ENCODE data around the gene PHOSPHO2.
"Not testable (repeated sequence)": the region's sequence is repeated elsewhere in the genome, so short reads cannot be mapped to it uniquely, and the experiment has no call there.

The PHOSPHO2 gene

DNA sequence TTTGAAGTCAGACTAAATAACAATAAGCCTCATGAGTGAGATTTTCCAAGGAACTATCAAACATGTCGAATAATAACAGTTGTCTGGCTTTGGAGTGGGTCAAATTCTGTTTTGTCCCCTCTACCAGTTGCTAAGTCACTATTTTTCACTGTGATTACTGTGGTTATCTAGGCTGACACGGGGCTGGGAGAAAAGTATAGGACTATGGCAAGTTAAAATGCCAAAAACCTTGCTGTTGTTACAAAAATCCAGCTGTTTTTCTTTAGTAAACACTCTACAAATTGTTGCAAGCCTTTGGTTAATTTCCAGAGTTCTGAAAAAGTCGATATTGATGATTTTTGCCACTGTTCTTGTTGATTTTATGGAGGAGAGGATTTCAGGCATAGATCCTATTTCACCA lies 1.6 kb upstream of the PHOSPHO2 start:
- DNase-seq (ENCODE audit: low spot score), result no peak
- in situ Hi-C loops (cut with MboI; ENCODE audit: low pct_unique_long_range_greater_than_20kb, low sequenced_read_pairs, unreplicated experiment), result no loop called here
- TF ChIP-seq, protein P1, sequence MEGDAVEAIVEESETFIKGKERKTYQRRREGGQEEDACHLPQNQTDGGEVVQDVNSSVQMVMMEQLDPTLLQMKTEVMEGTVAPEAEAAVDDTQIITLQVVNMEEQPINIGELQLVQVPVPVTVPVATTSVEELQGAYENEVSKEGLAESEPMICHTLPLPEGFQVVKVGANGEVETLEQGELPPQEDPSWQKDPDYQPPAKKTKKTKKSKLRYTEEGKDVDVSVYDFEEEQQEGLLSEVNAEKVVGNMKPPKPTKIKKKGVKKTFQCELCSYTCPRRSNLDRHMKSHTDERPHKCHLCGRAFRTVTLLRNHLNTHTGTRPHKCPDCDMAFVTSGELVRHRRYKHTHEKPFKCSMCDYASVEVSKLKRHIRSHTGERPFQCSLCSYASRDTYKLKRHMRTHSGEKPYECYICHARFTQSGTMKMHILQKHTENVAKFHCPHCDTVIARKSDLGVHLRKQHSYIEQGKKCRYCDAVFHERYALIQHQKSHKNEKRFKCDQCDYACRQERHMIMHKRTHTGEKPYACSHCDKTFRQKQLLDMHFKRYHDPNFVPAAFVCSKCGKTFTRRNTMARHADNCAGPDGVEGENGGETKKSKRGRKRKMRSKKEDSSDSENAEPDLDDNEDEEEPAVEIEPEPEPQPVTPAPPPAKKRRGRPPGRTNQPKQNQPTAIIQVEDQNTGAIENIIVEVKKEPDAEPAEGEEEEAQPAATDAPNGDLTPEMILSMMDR (IDR thresholded peaks at IDR 0.05; ENCODE audit: extremely low read depth, insufficient read depth, missing control alignments), result no peak

DNA sequence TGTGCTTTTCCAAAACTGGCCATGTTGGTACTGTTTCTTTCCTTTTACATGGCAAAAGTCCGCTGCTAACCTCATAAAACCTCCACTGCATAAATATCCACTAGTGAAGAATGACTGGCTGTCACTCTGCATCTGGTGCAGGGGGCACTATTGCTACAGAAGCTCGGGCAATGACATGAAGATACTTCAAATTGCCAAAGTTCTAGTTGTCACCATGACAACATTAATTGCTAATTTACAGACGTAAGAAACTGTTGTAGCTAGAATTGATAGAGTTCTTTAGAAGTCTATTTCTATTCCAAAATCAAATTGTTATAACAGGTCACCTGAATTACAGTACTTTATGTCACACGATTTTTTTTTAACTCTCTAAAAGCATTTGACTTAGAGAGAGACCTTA lies 909 bp upstream of the PHOSPHO2 start:
- TF ChIP-seq, protein P1 (IDR thresholded peaks at IDR 0.05; ENCODE audit: extremely low read depth, insufficient read depth, missing control alignments), result peak; percentile 25
- DNase-seq (ENCODE audit: low spot score), result no peak
- in situ Hi-C loops (cut with MboI; ENCODE audit: low pct_unique_long_range_greater_than_20kb, low sequenced_read_pairs, unreplicated experiment), result no loop called here

DNA sequence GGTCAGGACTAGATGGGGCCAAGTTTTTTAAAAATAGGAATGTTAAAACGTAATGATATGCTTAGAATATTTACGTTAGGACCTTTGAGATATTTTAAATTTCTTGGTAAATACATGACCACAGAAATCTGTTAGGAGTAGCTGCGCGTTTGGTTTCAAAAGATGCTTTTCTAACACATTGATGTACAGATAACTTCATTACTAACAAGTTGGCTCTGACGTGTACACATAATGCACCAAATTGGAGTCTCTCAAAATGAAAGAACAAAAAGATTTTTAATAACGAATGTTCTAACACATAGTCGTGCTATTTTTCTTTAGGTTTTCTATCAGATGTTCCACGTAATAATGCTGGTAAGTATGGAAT lies 608 bp downstream of the PHOSPHO2 start:
- in situ Hi-C loops (cut with MboI; ENCODE audit: low pct_unique_long_range_greater_than_20kb, low sequenced_read_pairs, unreplicated experiment), result no loop called here
- no peak for DNase-seq (ENCODE audit: low spot score)
- TF ChIP-seq, protein P1 (IDR thresholded peaks at IDR 0.05; ENCODE audit: extremely low read depth, insufficient read depth, missing control alignments), result no peak

DNA sequence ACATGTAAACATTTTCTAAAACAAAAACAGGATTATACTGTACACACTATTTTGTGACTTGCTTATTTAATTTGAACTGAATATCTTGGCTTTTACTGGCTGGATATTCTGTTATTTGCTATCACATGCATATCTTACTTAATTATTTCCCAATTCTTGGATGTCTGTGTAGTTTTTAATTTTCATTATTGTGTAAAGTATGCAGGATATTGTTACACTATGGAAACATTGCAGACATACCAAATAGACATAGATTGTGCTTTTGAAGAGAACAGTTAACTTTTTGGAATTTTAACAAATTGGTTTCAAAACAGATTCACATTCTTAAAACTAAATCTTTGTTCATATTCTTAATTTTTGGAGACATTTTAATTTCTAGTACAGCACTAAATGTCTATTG lies 2.1 kb downstream of the PHOSPHO2 start:
- TF ChIP-seq, protein P1 (IDR thresholded peaks at IDR 0.05; ENCODE audit: extremely low read depth, insufficient read depth, missing control alignments), result no peak
- no peak for DNase-seq (ENCODE audit: low spot score)
- in situ Hi-C loops (cut with MboI; ENCODE audit: low pct_unique_long_range_greater_than_20kb, low sequenced_read_pairs, unreplicated experiment), result no loop called here

DNA sequence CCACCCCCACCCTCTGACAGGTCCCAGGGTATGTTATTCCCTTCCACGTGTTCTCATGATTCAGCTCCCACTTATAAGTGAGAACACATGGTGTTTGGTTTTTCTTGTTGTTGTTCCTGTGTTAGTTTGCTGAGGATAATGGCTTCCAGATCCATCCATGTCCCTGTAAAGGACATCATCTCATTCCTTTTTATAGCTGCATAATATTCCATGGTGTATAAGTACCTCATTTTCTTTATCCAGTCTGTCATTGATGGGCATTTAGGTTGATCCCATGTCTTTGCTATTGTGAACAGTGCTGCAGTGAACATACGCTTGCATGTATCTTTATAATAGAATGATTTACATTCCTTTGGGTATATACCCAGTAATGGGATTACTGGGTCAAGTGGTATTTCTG lies 4.9 kb downstream of the PHOSPHO2 start:
- DNase-seq (ENCODE audit: low spot score); in situ Hi-C loops (cut with MboI; ENCODE audit: low pct_unique_long_range_greater_than_20kb, low sequenced_read_pairs, unreplicated experiment): not testable (repeated sequence)

DNA sequence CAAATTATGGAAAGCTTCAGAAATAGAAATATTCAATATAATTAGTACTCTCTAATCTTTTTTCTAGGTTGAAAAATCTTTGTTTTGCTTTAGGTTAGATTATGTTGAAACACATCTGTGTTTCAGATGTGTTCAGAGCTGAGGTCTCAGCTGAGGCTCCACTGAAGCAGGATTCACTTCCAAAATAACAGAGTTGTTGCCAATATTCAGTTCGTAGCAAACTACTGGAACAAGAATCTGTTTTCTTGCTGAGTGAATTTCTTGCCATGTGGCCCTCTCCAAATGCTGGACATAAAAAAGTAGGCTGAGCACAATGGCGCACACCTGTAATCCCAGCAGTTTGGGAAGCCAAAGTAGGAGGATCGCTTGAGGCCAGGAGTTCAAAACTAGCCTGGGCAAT lies 8.7 kb downstream of the PHOSPHO2 start:
- TF ChIP-seq, protein P1 (IDR thresholded peaks at IDR 0.05; ENCODE audit: extremely low read depth, insufficient read depth, missing control alignments), result no peak
- in situ Hi-C loops (cut with MboI; ENCODE audit: low pct_unique_long_range_greater_than_20kb, low sequenced_read_pairs, unreplicated experiment), result no loop called here
- DNase-seq (ENCODE audit: low spot score), result no peak

DNA sequence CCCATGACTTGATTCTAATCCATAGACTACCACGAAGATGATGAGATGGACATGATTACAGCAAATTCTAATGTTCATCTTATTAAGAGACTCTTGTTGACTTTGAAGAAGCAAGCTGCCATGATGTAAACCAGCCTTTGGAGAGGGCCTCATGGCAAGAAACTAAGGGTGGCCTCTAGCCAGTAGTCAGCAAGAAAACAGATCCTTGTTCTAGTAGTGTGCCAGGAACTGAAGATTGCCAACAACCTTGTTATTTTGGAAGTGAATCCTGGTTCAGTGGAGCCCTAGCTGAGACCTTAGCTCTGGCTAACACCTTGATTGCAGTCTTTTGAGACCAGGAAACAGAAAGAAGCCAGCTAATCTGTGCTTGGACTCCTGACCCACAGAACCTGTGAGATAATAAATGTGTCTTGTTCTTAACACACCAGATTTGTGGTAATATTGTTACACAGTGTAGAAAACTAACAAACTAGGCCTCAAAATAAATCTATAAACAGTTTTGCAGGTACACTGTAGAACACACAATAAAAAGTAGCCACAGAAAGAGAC lies 10.0 kb downstream of the PHOSPHO2 start:
- TF ChIP-seq, protein P1 (IDR thresholded peaks at IDR 0.05; ENCODE audit: extremely low read depth, insufficient read depth, missing control alignments), result no peak
- in situ Hi-C loops (cut with MboI; ENCODE audit: low pct_unique_long_range_greater_than_20kb, low sequenced_read_pairs, unreplicated experiment), result no loop called here
- DNase-seq (ENCODE audit: low spot score), result no peak
